H7 (cell line): Measurements from ENCODE around the gene LDLRAD4. TPM values are rescaled to one million over a fixed set of nuclear protein-coding genes. Genes with fewer than 3 reads are reported as not detected.

Experiments used
- DNase-seq: peaks from one replicate; pipeline ENCODE4 v3.0.0; 2012
- H3K27me3 ChIP-seq: 2 replicates; pipeline ENCODE4 v1.6.0; 2011; ENCODE audit warnings: mild to moderate bottlenecking, low read length; ENCODE audit not compliant: control insufficient read depth, insufficient read depth
- H3K36me3 ChIP-seq: replicated peaks from 2 replicates; pipeline ENCODE4 v1.5.1; 2011; ENCODE audit warnings: low read length; ENCODE audit not compliant: control insufficient read depth, insufficient read depth
- H3K4me3 ChIP-seq: 2 replicates; pipeline ENCODE4 v1.5.1; 2011; ENCODE audit warnings: low read depth, mild to moderate bottlenecking, control low read depth, low read length, moderate library complexity; ENCODE audit not compliant: insufficient read depth
- total RNA-seq: library from RNA; depleted of rRNA; stranded (reverse); fragments of >200 nt; shearing (Covaris generic); gene quantifications from 2 replicates; pipeline ENCODE4 v1.2.3, GENCODE V29; 2014

LDLRAD4 gene
- total RNA-seq, 1 experiment from 2014 or later: 21.0 TPM

GRCh38 chr18:13496691-13497281, 278.2 kb downstream of the LDLRAD4 start:
- Histone ChIP-seq H3K27me3 (no peaks in the 10 kb centered on the region), H3K36me3 (no peaks in the 10 kb centered on the region; the same call in 1 of the 2 replicates), H3K4me3 (no peak overlapping the region)
- DNase-seq: no peak

GRCh38 chr18:13499803-13500202, 281.2 kb downstream of the LDLRAD4 start:
- DNase-seq: no peak
- H3K27me3 ChIP-seq: no peaks in the 10 kb centered on the region
- H3K4me3 ChIP-seq: no peak overlapping the region
- no peaks in the 10 kb centered on the region; the same call in 1 of the 2 replicates for H3K36me3 ChIP-seq

- Histone ChIP-seq H3K27me3 (no peaks in the 10 kb centered on the region), H3K4me3 (peak overlapping the region; percentile 12; the same call in 1 of the 2 replicates), H3K36me3 (no peaks in the 10 kb centered on the region; the same call in 1 of the 2 replicates)
- peak; percentile 55 for DNase-seq
Measured at GRCh38 chr18:13500227-13500865, 281.8 kb downstream of the LDLRAD4 start.

- DNase-seq: no peak
- Histone ChIP-seq H3K4me3 (no peak overlapping the region), H3K36me3 (no peaks in the 10 kb centered on the region; the same call in 1 of the 2 replicates), H3K27me3 (no peaks in the 10 kb centered on the region)
Measured at GRCh38 chr18:13500869-13501542, 282.4 kb downstream of the LDLRAD4 start.

- Histone ChIP-seq H3K27me3 (no peaks in the 10 kb centered on the region), H3K36me3 (no peaks in the 10 kb centered on the region; the same call in 1 of the 2 replicates), H3K4me3 (no peak overlapping the region)
- DNase-seq: no peak
Measured at GRCh38 chr18:13501543-13501887, 283.0 kb downstream of the LDLRAD4 start.

- no peak overlapping the region for H3K4me3 ChIP-seq
- no peak for DNase-seq
- H3K36me3 ChIP-seq: no peaks in the 10 kb centered on the region; the same call in 1 of the 2 replicates
- no peaks in the 10 kb centered on the region for H3K27me3 ChIP-seq
Measured at GRCh38 chr18:13501891-13502290, 283.3 kb downstream of the LDLRAD4 start.

GRCh38 chr18:13502585-13502984, 284.0 kb downstream of the LDLRAD4 start:
- H3K4me3 ChIP-seq: no peak overlapping the region
- no peak for DNase-seq
- no peaks in the 10 kb centered on the region for H3K27me3 ChIP-seq
- H3K36me3 ChIP-seq: no peaks in the 10 kb centered on the region; the same call in 1 of the 2 replicates

- Histone ChIP-seq H3K4me3 (no peak overlapping the region), H3K36me3 (no peaks in the 10 kb centered on the region), H3K27me3 (no peaks in the 10 kb centered on the region)
- no peak for DNase-seq
Measured at GRCh38 chr18:13503836-13504235, 285.3 kb downstream of the LDLRAD4 start.

GRCh38 chr18:13505780-13506345, 287.3 kb downstream of the LDLRAD4 start:
- Histone ChIP-seq H3K36me3 (no peaks in the 10 kb centered on the region), H3K4me3 (no peak overlapping the region), H3K27me3 (no peaks in the 10 kb centered on the region)
- no peak for DNase-seq

- DNase-seq: no peak
- Histone ChIP-seq H3K4me3 (no peak overlapping the region), H3K27me3 (no peaks in the 10 kb centered on the region), H3K36me3 (no peaks in the 10 kb centered on the region)
Measured at GRCh38 chr18:13510594-13510993, 292.0 kb downstream of the LDLRAD4 start.

GRCh38 chr18:13511961-13512577, 293.5 kb downstream of the LDLRAD4 start:
- DNase-seq: no peak
- H3K36me3 ChIP-seq: no peaks in the 10 kb centered on the region
- no peak overlapping the region for H3K4me3 ChIP-seq
- no peaks in the 10 kb centered on the region for H3K27me3 ChIP-seq

- Histone ChIP-seq H3K36me3 (no peaks in the 10 kb centered on the region), H3K4me3 (no peak overlapping the region), H3K27me3 (no peaks in the 10 kb centered on the region)
- no peak for DNase-seq
Measured at GRCh38 chr18:13513021-13513420, 294.5 kb downstream of the LDLRAD4 start.

GRCh38 chr18:13513481-13513880, 294.9 kb downstream of the LDLRAD4 start:
- Histone ChIP-seq H3K36me3 (no peaks in the 10 kb centered on the region), H3K27me3 (no peaks in the 10 kb centered on the region), H3K4me3 (no peak overlapping the region)
- DNase-seq: no peak

- DNase-seq: no peak
- H3K27me3 ChIP-seq: no peaks in the 10 kb centered on the region
Measured at GRCh38 chr18:13514558-13514957, 296.0 kb downstream of the LDLRAD4 start.

More at GRCh38 chr18:13514558-13514957, 296.0 kb downstream of the LDLRAD4 start:
- Histone ChIP-seq H3K36me3 (no peaks in the 10 kb centered on the region), H3K4me3 (no peak overlapping the region)
